Measurements from ENCODE around the gene IL17B. TPM values are rescaled to one million over a fixed set of nuclear protein-coding genes. Genes with fewer than 3 reads are reported as not detected.

Gene IL17B
- total and polyA plus RNA-seq, 2 of the 13 experiments (the other 11 are each of a cell fraction or from before 2014, with no cell fraction given) = 0.29 to 2.6 TPM

- TF ChIP-seq NR2F6 (IDR thresholded peaks at IDR 0.05) (peak; percentile 60; the same call in 1 of the 2 replicates), NR2F6 (CRISPR knock-in tag; IDR thresholded peaks at IDR 0.05) (peak; percentile 70), ZNF317 (CRISPR knock-in tag; IDR thresholded peaks at IDR 0.05) (peak; percentile 73; the same call in 1 of the 2 replicates), MTA3 (CRISPR knock-in tag; IDR thresholded peaks at IDR 0.05) (no peak), ZNF224 (CRISPR knock-in tag; IDR thresholded peaks at IDR 0.05) (no peak), GATA4 (IDR thresholded peaks at IDR 0.05; ENCODE audit: borderline replicate concordance, low read depth) (no peak), ZHX2 (IDR thresholded peaks at IDR 0.05; ENCODE audit: low read depth) (no peak; the same call in 1 of the 2 replicates), ZHX2 (CRISPR knock-in tag; IDR thresholded peaks at IDR 0.05; ENCODE audit: borderline replicate concordance) (no peak), ZNF580 (CRISPR knock-in tag; IDR thresholded peaks at IDR 0.05; ENCODE audit: borderline replicate concordance, low read depth) (peak; percentile 66; the same call in 1 of the 2 replicates), CENPBD1 (CRISPR knock-in tag; IDR thresholded peaks at IDR 0.05; ENCODE audit: borderline replicate concordance, low read depth) (no peak), THRA (CRISPR knock-in tag; IDR thresholded peaks at IDR 0.05; ENCODE audit: borderline replicate concordance) (no peak), SMC3 (IDR thresholded peaks at IDR 0.05; ENCODE audit: low read length) (peak; percentile 92), SMAD9 (CRISPR knock-in tag; IDR thresholded peaks at IDR 0.05) (no peak), SRSF9 (IDR thresholded peaks at IDR 0.05; ENCODE audit: borderline replicate concordance, insufficient read depth, low read depth, low read length, poor library complexity, severe bottlenecking) (no peak), ZNF792 (CRISPR knock-in tag; IDR thresholded peaks at IDR 0.05) (peak; percentile 87), MED13 (CRISPR knock-in tag; IDR thresholded peaks at IDR 0.05) (no peak), MED1 (CRISPR knock-in tag; IDR thresholded peaks at IDR 0.05) (peak; percentile 47; the same call in 1 of the 2 replicates), ASH2L (IDR thresholded peaks at IDR 0.05; ENCODE audit: insufficient read length, low read depth, low read length) (no peak), JDP2 (CRISPR knock-in tag; IDR thresholded peaks at IDR 0.05; ENCODE audit: borderline replicate concordance) (no peak)
These were observed 11.7 kb downstream of the IL17B start (continued) for GRCh38 chr5:149367249-149367971.
